IPS-15b (cell line): Measurements from ENCODE around the gene NAA20.

Experiments
- H3K27me3 ChIP-seq: one replicate; pipeline ENCODE4 v1.6.1; 2013; ENCODE audit warnings: low read length; ENCODE audit not compliant: control insufficient read depth, insufficient read depth
- H3K36me3 ChIP-seq: one replicate; pipeline ENCODE4 v1.6.1; 2013; ENCODE audit warnings: low read length; ENCODE audit not compliant: control insufficient read depth, insufficient read depth
- H3K4me1 ChIP-seq: one replicate; pipeline ENCODE4 v1.6.1; 2013; ENCODE audit warnings: mild to moderate bottlenecking, low read length; ENCODE audit not compliant: control insufficient read depth, insufficient read depth
- H3K4me3 ChIP-seq: one replicate; pipeline ENCODE4 v1.5.1; 2013; ENCODE audit warnings: low read depth, low read length
- H3K9ac ChIP-seq: one replicate; pipeline ENCODE4 v1.6.1; 2013; ENCODE audit warnings: low read depth, mild to moderate bottlenecking, low read length
- H3K9me3 ChIP-seq: one replicate; pipeline ENCODE4 v1.6.1; 2013; ENCODE audit warnings: mild to moderate bottlenecking, low read length; ENCODE audit not compliant: control insufficient read depth, insufficient read depth

Gene NAA20

GRCh38 chr20:19975436-19975799 is 41.7 kb upstream of the NAA20 start:
- Histone ChIP-seq H3K9ac (no peak overlapping the region), H3K27me3 (no peaks in the 10 kb centered on the region), H3K36me3 (no peaks in the 10 kb centered on the region), H3K4me1 (no peaks in the 10 kb centered on the region), H3K9me3 (no peaks in the 10 kb centered on the region), H3K4me3 (no peak overlapping the region)

GRCh38 chr20:19975901-19976300 is 41.3 kb upstream of the NAA20 start:
- Histone ChIP-seq H3K27me3 (no peaks in the 10 kb centered on the region), H3K4me3 (no peak overlapping the region), H3K4me1 (no peaks in the 10 kb centered on the region)

GRCh38 chr20:19976595-19977372 is 40.4 kb upstream of the NAA20 start:
- Histone ChIP-seq H3K9me3 (no peaks in the 10 kb centered on the region), H3K27me3 (no peaks in the 10 kb centered on the region), H3K36me3 (no peaks in the 10 kb centered on the region), H3K4me1 (no peaks in the 10 kb centered on the region), H3K9ac (no peak overlapping the region), H3K4me3 (no peak overlapping the region)

More at GRCh38 chr20:19975901-19976300, 41.3 kb upstream of the NAA20 start:
- H3K9ac ChIP-seq: no peak overlapping the region
- no peaks in the 10 kb centered on the region for H3K9me3 ChIP-seq
- H3K36me3 ChIP-seq: no peaks in the 10 kb centered on the region

GRCh38 chr20:19977373-19977770 is 39.8 kb upstream of the NAA20 start:
- H3K27me3 ChIP-seq: no peaks in the 10 kb centered on the region
- no peak overlapping the region for H3K9ac ChIP-seq
- no peaks in the 10 kb centered on the region for H3K36me3 ChIP-seq
- no peaks in the 10 kb centered on the region for H3K9me3 ChIP-seq
- H3K4me3 ChIP-seq: no peak overlapping the region
- H3K4me1 ChIP-seq: no peaks in the 10 kb centered on the region

GRCh38 chr20:19978511-19979210 is 38.5 kb upstream of the NAA20 start:
- no peaks in the 10 kb centered on the region for H3K4me1 ChIP-seq
- H3K27me3 ChIP-seq: no peaks in the 10 kb centered on the region
- no peaks in the 10 kb centered on the region for H3K9me3 ChIP-seq
- H3K4me3 ChIP-seq: no peak overlapping the region
- no peak overlapping the region for H3K9ac ChIP-seq
- H3K36me3 ChIP-seq: no peaks in the 10 kb centered on the region

GRCh38 chr20:19981031-19981451 is 36.1 kb upstream of the NAA20 start:
- H3K36me3 ChIP-seq: no peaks in the 10 kb centered on the region
- H3K9me3 ChIP-seq: no peaks in the 10 kb centered on the region
- H3K4me1 ChIP-seq: no peaks in the 10 kb centered on the region
- no peak overlapping the region for H3K9ac ChIP-seq
- H3K4me3 ChIP-seq: no peak overlapping the region
- H3K27me3 ChIP-seq: no peaks in the 10 kb centered on the region

- Histone ChIP-seq H3K4me3 (no peak overlapping the region), H3K4me1 (peaks cover 3% of the 10 kb centered on the region), H3K9me3 (no peaks in the 10 kb centered on the region), H3K27me3 (no peaks in the 10 kb centered on the region), H3K9ac (no peak overlapping the region), H3K36me3 (no peaks in the 10 kb centered on the region)
Observed at GRCh38 chr20:19986419-19986818, 30.7 kb upstream of the NAA20 start.

GRCh38 chr20:19987046-19987445 is 30.1 kb upstream of the NAA20 start:
- Histone ChIP-seq H3K9ac (no peak overlapping the region), H3K27me3 (no peaks in the 10 kb centered on the region), H3K36me3 (no peaks in the 10 kb centered on the region), H3K4me3 (no peak overlapping the region), H3K4me1 (peaks cover 6% of the 10 kb centered on the region), H3K9me3 (no peaks in the 10 kb centered on the region)

- Histone ChIP-seq H3K27me3 (no peaks in the 10 kb centered on the region), H3K9me3 (no peaks in the 10 kb centered on the region), H3K9ac (no peak overlapping the region), H3K4me1 (peaks cover 17% of the 10 kb centered on the region), H3K4me3 (no peak overlapping the region), H3K36me3 (no peaks in the 10 kb centered on the region)
Observed at GRCh38 chr20:19990850-19991249, 26.3 kb upstream of the NAA20 start.

- no peaks in the 10 kb centered on the region for H3K9me3 ChIP-seq
Observed at GRCh38 chr20:19991308-19991707, 25.9 kb upstream of the NAA20 start.

GRCh38 chr20:19991854-19992253 is 25.3 kb upstream of the NAA20 start:
- Histone ChIP-seq H3K4me1 (peaks cover 17% of the 10 kb centered on the region), H3K27me3 (no peaks in the 10 kb centered on the region), H3K9ac (no peak overlapping the region), H3K4me3 (no peak overlapping the region), H3K36me3 (no peaks in the 10 kb centered on the region), H3K9me3 (no peaks in the 10 kb centered on the region)

More at GRCh38 chr20:19991308-19991707, 25.9 kb upstream of the NAA20 start:
- no peaks in the 10 kb centered on the region for H3K27me3 ChIP-seq
- peaks cover 17% of the 10 kb centered on the region for H3K4me1 ChIP-seq
- H3K4me3 ChIP-seq: no peak overlapping the region
- H3K9ac ChIP-seq: no peak overlapping the region
- H3K36me3 ChIP-seq: no peaks in the 10 kb centered on the region
